ENCODE data around the gene PGC.
A peak's percentile ranks its signal among the peaks of the same experiment; 100 is the strongest.

Gene PGC

GRCh38 chr6:41783106-41783780, 36.0 kb upstream of the PGC start:
- H3K27me3 ChIP-seq (ENCODE audit: control insufficient read depth, insufficient read depth, low read length) = peaks cover 49% of the 10 kb centered on the region
- H3K36me3 ChIP-seq (ENCODE audit: control insufficient read depth, insufficient read depth, low read length) = no peaks in the 10 kb centered on the region
- H3K9me3 ChIP-seq (ENCODE audit: control insufficient read depth, insufficient read depth, low read length) = no peaks in the 10 kb centered on the region
- H3K4me3 ChIP-seq (ENCODE audit: low read depth, low read length) = no peak overlapping the region
- peaks cover 5% of the 10 kb centered on the region for H3K4me1 ChIP-seq (ENCODE audit: control insufficient read depth, insufficient read depth, low read length)
- no peak overlapping the region for H3K9ac ChIP-seq (ENCODE audit: low read depth, low read length)

- Histone ChIP-seq H3K9ac (ENCODE audit: low read depth, low read length) (peak overlapping the region; percentile 56), H3K27me3 (ENCODE audit: control insufficient read depth, insufficient read depth, low read length) (peaks cover 49% of the 10 kb centered on the region), H3K4me1 (ENCODE audit: control insufficient read depth, insufficient read depth, low read length) (peaks cover 5% of the 10 kb centered on the region), H3K36me3 (ENCODE audit: control insufficient read depth, insufficient read depth, low read length) (no peaks in the 10 kb centered on the region), H3K9me3 (ENCODE audit: control insufficient read depth, insufficient read depth, low read length) (no peaks in the 10 kb centered on the region), H3K4me3 (ENCODE audit: low read depth, low read length) (peak overlapping the region; percentile 81)
These were observed 34.2 kb upstream of the PGC start for GRCh38 chr6:41781366-41781730.

GRCh38 chr6:41780551-41781365, 33.6 kb upstream of the PGC start, which contains the start of gene PRICKLE4:
TSS of gene PRICKLE4 (plus strand) at chr6:41780782. CDS start at chr6:41783474, 2,692 bp downstream.
- no peaks in the 10 kb centered on the region for H3K36me3 ChIP-seq (ENCODE audit: control insufficient read depth, insufficient read depth, low read length)
- H3K4me1 ChIP-seq (ENCODE audit: control insufficient read depth, insufficient read depth, low read length) = peaks cover 5% of the 10 kb centered on the region
- no peaks in the 10 kb centered on the region for H3K9me3 ChIP-seq (ENCODE audit: control insufficient read depth, insufficient read depth, low read length)
- peak within 1 kb of the TSS; percentile 81 for H3K4me3 ChIP-seq (ENCODE audit: low read depth, low read length)
- peaks cover 46% of the 10 kb centered on the region for H3K27me3 ChIP-seq (ENCODE audit: control insufficient read depth, insufficient read depth, low read length)
- H3K9ac ChIP-seq (ENCODE audit: low read depth, low read length) = peak within 1 kb of the TSS; percentile 56

GRCh38 chr6:41779788-41780550, 32.8 kb upstream of the PGC start, which contains the start of gene FRS3:
TSS of gene FRS3 (minus strand) at chr6:41779900. CDS start at chr6:41776987, 2,913 bp downstream.
- Histone ChIP-seq H3K4me1 (ENCODE audit: control insufficient read depth, insufficient read depth, low read length) (peaks cover 5% of the 10 kb centered on the region), H3K9ac (ENCODE audit: low read depth, low read length) (peak within 1 kb of the TSS; percentile 56), H3K27me3 (ENCODE audit: control insufficient read depth, insufficient read depth, low read length) (peaks cover 38% of the 10 kb centered on the region), H3K9me3 (ENCODE audit: control insufficient read depth, insufficient read depth, low read length) (no peaks in the 10 kb centered on the region), H3K4me3 (ENCODE audit: low read depth, low read length) (peak within 1 kb of the TSS; percentile 89), H3K36me3 (ENCODE audit: control insufficient read depth, insufficient read depth, low read length) (peaks cover 3% of the 10 kb centered on the region)

GRCh38 chr6:41779336-41779735, 32.1 kb upstream of the PGC start:
- H3K9me3 ChIP-seq (ENCODE audit: control insufficient read depth, insufficient read depth, low read length) = no peaks in the 10 kb centered on the region

GRCh38 chr6:41778895-41779294, 31.7 kb upstream of the PGC start:
- Histone ChIP-seq H3K4me3 (ENCODE audit: low read depth, low read length) (peak overlapping the region; percentile 89), H3K9ac (ENCODE audit: low read depth, low read length) (no peak overlapping the region)

More at GRCh38 chr6:41779336-41779735, 32.1 kb upstream of the PGC start:
- no peak overlapping the region for H3K9ac ChIP-seq (ENCODE audit: low read depth, low read length)
- H3K4me3 ChIP-seq (ENCODE audit: low read depth, low read length) = peak overlapping the region; percentile 89
- H3K4me1 ChIP-seq (ENCODE audit: control insufficient read depth, insufficient read depth, low read length) = peaks cover 5% of the 10 kb centered on the region
- peaks cover 9% of the 10 kb centered on the region for H3K36me3 ChIP-seq (ENCODE audit: control insufficient read depth, insufficient read depth, low read length)
- peaks cover 32% of the 10 kb centered on the region for H3K27me3 ChIP-seq (ENCODE audit: control insufficient read depth, insufficient read depth, low read length)

GRCh38 chr6:41777551-41778285, 30.5 kb upstream of the PGC start:
- no peaks in the 10 kb centered on the region for H3K9me3 ChIP-seq (ENCODE audit: control insufficient read depth, insufficient read depth, low read length)
- H3K27me3 ChIP-seq (ENCODE audit: control insufficient read depth, insufficient read depth, low read length) = peaks cover 16% of the 10 kb centered on the region
- H3K4me1 ChIP-seq (ENCODE audit: control insufficient read depth, insufficient read depth, low read length) = peaks cover 5% of the 10 kb centered on the region
- no peak overlapping the region for H3K9ac ChIP-seq (ENCODE audit: low read depth, low read length)
- no peak overlapping the region for H3K4me3 ChIP-seq (ENCODE audit: low read depth, low read length)
- peaks cover 9% of the 10 kb centered on the region for H3K36me3 ChIP-seq (ENCODE audit: control insufficient read depth, insufficient read depth, low read length)

More at GRCh38 chr6:41778895-41779294, 31.7 kb upstream of the PGC start:
- Histone ChIP-seq H3K36me3 (ENCODE audit: control insufficient read depth, insufficient read depth, low read length) (peaks cover 9% of the 10 kb centered on the region), H3K4me1 (ENCODE audit: control insufficient read depth, insufficient read depth, low read length) (peaks cover 5% of the 10 kb centered on the region), H3K9me3 (ENCODE audit: control insufficient read depth, insufficient read depth, low read length) (no peaks in the 10 kb centered on the region), H3K27me3 (ENCODE audit: control insufficient read depth, insufficient read depth, low read length) (peaks cover 28% of the 10 kb centered on the region)

- H3K27me3 ChIP-seq (ENCODE audit: control insufficient read depth, insufficient read depth, low read length) = no peaks in the 10 kb centered on the region
- no peak overlapping the region for H3K4me3 ChIP-seq (ENCODE audit: low read depth, low read length)
- H3K36me3 ChIP-seq (ENCODE audit: control insufficient read depth, insufficient read depth, low read length) = peaks cover 14% of the 10 kb centered on the region
- H3K9me3 ChIP-seq (ENCODE audit: control insufficient read depth, insufficient read depth, low read length) = no peaks in the 10 kb centered on the region
- H3K4me1 ChIP-seq (ENCODE audit: control insufficient read depth, insufficient read depth, low read length) = no peaks in the 10 kb centered on the region
- no peak overlapping the region for H3K9ac ChIP-seq (ENCODE audit: low read depth, low read length)
These were observed 28.2 kb upstream of the PGC start for GRCh38 chr6:41775293-41775882.

- Histone ChIP-seq H3K4me3 (ENCODE audit: low read depth, low read length) (no peak overlapping the region), H3K27me3 (ENCODE audit: control insufficient read depth, insufficient read depth, low read length) (no peaks in the 10 kb centered on the region), H3K9me3 (ENCODE audit: control insufficient read depth, insufficient read depth, low read length) (no peaks in the 10 kb centered on the region), H3K36me3 (ENCODE audit: control insufficient read depth, insufficient read depth, low read length) (peaks cover 17% of the 10 kb centered on the region), H3K9ac (ENCODE audit: low read depth, low read length) (no peak overlapping the region), H3K4me1 (ENCODE audit: control insufficient read depth, insufficient read depth, low read length) (no peaks in the 10 kb centered on the region)
These were observed 27.6 kb upstream of the PGC start for GRCh38 chr6:41774841-41775240.

- Histone ChIP-seq H3K4me3 (ENCODE audit: low read depth, low read length) (no peak overlapping the region), H3K4me1 (ENCODE audit: control insufficient read depth, insufficient read depth, low read length) (peaks cover 3% of the 10 kb centered on the region), H3K9ac (ENCODE audit: low read depth, low read length) (no peak overlapping the region), H3K27me3 (ENCODE audit: control insufficient read depth, insufficient read depth, low read length) (no peaks in the 10 kb centered on the region), H3K9me3 (ENCODE audit: control insufficient read depth, insufficient read depth, low read length) (no peaks in the 10 kb centered on the region), H3K36me3 (ENCODE audit: control insufficient read depth, insufficient read depth, low read length) (peaks cover 17% of the 10 kb centered on the region)
These were observed 24.1 kb upstream of the PGC start for GRCh38 chr6:41771058-41771983.
